GM18519 (cell line): ENCODE data around the gene TAS2R30.
"Not testable (repeated sequence)": the region's sequence is repeated elsewhere in the genome, so short reads cannot be mapped to it uniquely, and the experiment has no call there.

Experiments used
- ATAC-seq: cut with Tn5 transposase; IDR thresholded peaks from one replicate; pipeline ENCODE4 v1.9.1; 2021; ENCODE audit warnings: mild to moderate bottlenecking, moderate library complexity; ENCODE audit not compliant: unreplicated experiment, low FRiP score

Gene TAS2R30

DNA sequence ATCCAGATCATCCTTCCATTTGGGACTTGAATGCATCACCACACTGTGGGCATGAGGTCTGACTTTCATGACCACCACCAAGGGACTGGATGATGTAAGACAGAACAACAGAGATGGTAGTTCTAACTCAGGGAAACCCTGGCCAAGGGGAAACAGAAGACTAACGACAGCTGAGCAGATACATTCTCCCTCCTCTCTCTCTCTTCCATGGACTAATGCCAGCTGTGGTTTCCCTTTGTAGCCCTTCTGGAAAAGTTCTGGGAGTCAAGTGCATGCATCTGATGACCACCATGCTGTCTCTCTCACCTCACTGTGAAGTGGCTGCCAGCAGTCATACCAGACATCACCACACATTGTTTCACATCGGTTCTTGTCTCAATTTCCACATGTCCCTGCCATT, 3.4 kb downstream of the TAS2R30 start:
- no peak for ATAC-seq

DNA sequence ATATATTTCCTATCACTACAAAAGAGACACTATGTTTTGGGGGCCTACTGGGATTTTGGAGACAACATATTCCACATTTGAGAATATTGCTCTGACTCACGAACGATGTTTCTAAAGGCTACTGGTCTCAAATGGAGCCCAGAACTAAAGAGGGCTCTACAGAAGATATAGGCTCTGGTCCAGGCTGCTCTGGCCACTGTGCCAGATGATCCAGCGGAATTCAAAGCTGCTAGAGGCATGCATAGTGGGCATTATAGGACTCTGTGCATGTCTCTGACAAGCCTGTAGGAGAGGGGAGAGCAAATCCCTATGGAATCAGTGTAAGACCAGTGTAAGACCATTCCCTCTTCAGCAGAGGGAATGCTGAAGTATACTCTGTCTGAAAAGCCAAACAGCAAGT, 4.1 kb downstream of the TAS2R30 start:
- no peak for ATAC-seq

DNA sequence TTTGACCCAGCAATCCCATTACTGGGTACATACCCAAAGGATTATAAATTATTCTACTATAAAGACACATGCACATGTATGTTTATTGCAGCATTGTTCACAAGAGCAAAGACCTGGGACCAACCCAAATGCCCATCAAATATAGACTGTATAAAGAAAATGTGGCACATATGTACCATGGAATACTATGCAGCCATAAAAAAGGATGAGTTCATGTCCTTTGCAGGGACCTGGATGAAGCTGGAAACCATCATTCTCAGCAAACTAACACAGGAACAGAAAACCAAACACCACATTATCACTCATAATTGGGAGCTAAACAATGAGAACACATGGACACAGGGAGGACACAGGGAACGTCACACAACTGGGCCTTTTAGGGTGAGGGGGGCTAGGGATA, 20.3 kb downstream of the TAS2R30 start:
- not testable (repeated sequence) for ATAC-seq

DNA sequence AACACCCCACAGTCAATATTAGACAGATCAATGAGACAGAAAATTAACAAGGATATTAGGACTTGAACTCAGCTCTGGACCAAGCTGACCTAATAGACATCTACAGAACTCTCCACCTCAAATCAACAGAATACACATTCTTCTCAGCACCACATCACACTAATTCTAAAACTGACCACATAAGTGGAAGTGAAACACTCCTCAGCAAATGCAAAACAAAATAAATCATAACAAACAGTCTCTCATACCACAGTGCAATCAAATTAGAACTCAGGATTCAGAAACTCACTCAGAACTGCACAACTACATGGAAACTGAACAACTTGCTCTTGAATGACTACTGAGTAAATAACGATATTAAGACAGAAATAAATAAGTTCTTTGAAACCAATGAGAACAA, 23.2 kb downstream of the TAS2R30 start:
- not testable (repeated sequence) for ATAC-seq

DNA sequence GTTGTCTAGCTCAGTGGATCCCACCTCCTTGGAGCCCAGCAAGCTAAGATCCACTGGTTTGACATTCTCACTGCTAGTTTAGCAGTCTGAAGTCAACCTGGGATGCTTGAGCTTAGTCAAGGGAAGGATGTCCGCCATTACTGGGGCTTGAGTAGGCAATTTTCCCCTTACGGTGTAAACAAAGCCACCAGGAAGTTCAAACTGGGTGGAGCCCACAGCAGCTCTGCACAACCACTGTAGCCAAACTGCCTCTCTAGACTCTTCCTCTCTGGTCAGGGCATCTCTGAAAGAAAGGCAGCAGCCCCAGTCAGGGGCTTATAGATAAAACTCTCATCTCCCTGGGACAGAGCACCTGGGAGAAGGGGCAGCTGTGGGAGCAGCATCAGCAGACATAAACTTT, 25.6 kb downstream of the TAS2R30 start:
- no peak for ATAC-seq

DNA sequence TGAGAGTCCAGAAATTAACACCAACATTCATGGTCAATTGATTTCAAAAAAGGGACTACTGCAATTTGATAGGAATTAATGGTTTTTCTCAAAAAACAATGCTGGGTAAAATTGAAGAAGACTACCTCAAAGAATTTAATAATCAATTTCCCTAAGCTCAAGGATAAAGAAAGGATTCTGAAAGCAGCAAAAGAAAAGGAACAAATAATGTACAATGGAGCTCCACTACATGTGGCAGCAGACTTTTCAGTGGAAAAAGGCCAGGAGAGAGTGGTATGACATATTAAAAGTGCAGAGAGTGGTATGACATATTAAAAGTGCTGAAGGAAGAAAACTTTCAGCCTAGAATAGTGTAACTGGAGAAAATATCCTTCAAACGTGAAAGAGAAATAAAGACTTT, 26.7 kb downstream of the TAS2R30 start:
- ATAC-seq, result no peak

DNA sequence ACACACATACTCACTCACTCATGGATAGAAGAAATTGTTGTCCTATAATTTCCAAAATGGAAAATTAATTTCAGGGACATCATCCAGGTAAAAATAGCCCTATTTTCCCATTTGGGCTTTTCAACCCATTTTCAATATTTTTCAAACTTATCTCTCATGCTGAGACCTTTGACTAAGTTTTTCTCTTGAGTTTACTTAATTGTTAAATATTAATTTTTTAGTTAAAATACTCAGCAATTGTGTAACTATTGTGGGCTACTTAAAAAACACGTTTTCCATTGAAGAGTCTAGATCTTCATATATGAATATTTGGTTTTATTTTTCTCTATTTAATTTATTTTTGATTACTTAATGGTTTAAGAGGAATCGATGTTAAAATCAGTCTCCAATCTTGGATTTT, 28.2 kb downstream of the TAS2R30 start:
- no peak for ATAC-seq

DNA sequence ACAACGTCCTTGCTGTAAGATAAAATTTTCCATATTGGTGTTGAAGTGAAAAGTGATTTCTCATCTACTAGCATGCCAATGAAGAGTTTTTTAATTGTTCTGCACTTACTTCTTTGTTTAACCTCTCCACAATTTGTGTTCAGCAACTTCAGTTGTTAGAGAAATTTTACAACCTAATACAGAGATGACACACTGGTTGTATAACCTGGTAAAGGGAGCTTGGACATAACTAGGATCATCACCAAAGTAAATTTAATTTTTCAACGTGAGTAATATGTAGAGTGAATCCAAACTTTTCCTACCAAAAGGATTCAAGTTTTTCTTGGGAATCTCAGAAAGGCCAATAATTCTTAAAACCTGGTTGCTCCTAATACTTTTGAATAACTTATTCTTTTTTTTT, 28.9 kb downstream of the TAS2R30 start:
- ATAC-seq, result no peak

DNA sequence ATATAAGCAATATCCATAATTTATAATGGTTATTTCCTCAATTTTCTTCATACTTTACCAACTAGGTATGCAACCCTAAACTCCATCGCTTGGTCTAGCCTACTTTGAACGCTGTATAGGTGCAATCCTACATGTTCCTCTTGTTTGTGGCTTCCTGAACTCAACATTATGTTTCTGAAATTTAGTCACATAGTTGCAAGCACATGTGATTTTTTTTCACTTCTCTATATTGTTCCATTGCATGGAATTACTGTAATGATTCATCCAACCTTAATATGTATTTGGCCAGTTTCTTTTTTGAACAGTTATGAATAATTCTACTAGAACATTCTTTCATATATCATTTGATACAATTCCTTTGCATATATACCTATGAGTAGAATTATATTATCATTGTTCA, 39.5 kb downstream of the TAS2R30 start:
- not testable (repeated sequence) for ATAC-seq

DNA sequence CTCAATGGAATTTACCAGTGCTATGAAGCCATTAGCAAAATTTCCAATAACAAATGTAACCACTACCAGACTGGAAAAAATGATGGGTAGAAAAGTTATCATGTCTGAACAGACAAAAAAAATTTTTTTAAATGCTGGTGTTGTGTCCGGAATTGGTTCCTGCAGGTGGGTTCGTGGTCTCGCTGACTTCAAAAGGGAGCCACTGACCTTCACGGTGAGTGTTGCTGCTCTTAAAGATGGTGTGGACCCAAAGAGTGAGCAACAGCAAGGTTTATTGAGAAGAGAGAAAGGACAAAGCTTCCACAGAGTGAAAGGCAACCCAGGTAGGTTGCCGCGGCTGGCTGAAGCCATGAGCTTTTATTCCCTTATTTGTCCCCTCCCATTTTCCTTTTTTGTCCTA, 42.3 kb downstream of the TAS2R30 start, which contains the start of gene TAS2R43:
TSS of gene TAS2R43 (minus strand) at position 186 of the 400 bp plus-strand sequence. CDS start at position 102, 84 bp downstream.
- no peak for ATAC-seq

DNA sequence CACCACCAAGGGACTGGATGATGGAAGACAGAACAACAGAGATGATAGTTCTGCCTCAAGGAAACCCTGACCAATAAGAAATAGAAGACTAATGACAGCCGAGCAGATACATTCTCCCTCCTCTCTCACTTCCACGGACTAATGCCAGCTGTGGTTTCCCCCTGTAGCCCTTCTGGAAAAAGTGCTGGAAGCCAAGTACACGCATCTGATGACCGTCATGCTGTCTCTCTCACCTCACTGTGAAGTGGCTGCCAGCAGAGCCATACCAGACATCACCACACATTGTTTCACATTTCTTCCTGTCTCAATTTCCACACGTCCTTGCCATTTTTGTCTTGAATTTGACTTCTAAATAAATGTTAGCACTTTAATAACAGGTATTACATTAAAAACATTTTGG, 45.2 kb downstream of the TAS2R30 start:
- no peak for ATAC-seq

DNA sequence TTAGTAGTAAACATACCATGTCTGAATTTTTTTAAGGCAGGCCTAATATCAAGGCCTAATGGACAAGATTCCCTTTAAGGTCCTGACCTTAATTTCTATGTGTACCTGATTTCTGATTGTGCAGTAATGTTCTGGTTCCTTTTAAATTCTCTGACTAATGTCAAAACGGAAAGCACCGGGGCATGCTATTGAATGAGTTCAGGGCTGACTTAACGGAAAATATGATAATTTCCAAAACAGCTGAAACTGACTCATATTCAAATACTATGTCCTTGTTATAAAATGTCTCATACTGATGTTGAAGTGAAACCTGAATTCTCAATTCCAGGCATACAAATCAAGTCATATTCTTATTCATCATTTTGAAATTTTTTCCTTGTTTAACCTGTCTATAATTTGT, 49.0 kb downstream of the TAS2R30 start:
- peak; percentile 51 for ATAC-seq
